22Rv1 (cell line): ENCODE results near the gene TAF3.
A peak's percentile ranks its signal among the peaks of the same experiment; 100 is the strongest.

Source experiments
- H3K27ac ChIP-seq: fragments of 450-650 bp; 2 replicates; pipeline ENCODE4 v1.5.1; 2017
- ZFX ChIP-seq: fragments of 450-650 bp; IDR thresholded peaks from 2 replicates; pipeline ENCODE4 v1.6.1; 2017; ENCODE audit warnings: antibody characterized with exemption, borderline replicate concordance
- TF ChIP-seq, protein P1 (sequence below): fragments of 450-650 bp; IDR thresholded peaks from 2 replicates; pipeline ENCODE4 v1.5.1; 2017; ENCODE audit warnings: mild to moderate bottlenecking

The TAF3 gene

DNA sequence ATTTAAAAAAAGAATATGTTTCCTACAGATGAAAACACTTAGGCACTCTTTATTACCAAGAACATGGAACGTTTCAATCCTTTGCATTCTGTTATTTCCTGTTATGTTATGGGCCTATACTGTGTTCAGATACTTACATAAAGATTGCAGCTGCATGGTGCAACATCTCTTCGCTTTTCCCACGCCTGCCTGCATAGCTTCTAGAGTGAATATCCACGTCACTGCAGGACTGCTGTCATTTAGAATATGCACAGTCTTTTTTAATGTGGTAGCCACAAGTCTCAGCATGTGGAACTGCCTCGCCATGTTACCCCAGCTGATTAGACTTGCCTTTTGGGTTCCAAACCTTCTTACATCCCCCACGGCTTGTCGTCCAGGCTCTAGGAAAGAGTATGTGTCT, 166.6 kb downstream of the TAF3 start:
- H3K27ac ChIP-seq = no peak overlapping the region
- TF ChIP-seq, protein P1, sequence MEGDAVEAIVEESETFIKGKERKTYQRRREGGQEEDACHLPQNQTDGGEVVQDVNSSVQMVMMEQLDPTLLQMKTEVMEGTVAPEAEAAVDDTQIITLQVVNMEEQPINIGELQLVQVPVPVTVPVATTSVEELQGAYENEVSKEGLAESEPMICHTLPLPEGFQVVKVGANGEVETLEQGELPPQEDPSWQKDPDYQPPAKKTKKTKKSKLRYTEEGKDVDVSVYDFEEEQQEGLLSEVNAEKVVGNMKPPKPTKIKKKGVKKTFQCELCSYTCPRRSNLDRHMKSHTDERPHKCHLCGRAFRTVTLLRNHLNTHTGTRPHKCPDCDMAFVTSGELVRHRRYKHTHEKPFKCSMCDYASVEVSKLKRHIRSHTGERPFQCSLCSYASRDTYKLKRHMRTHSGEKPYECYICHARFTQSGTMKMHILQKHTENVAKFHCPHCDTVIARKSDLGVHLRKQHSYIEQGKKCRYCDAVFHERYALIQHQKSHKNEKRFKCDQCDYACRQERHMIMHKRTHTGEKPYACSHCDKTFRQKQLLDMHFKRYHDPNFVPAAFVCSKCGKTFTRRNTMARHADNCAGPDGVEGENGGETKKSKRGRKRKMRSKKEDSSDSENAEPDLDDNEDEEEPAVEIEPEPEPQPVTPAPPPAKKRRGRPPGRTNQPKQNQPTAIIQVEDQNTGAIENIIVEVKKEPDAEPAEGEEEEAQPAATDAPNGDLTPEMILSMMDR = no peak

DNA sequence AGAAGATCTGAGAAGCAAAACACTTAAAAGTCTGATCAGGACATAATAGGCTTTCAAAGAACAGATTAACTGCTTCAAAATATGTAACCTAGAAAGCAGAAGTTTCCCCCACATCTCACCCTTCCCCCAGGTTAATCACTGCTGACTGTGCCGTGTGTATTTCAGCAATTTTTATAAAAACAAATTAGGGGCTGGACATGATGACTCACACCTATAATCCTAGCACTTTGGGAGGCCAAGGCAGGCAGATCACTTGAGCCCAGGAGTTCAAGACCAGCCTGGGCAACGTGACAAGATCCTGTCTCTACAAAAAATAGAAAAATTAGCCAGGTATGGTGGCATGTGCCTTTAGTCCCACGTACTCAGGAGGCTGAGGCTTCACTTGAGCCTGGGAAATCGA, 168.5 kb downstream of the TAF3 start:
- no peak overlapping the region for H3K27ac ChIP-seq
- no peak for TF ChIP-seq ZFX
- TF ChIP-seq, protein P1 = no peak

DNA sequence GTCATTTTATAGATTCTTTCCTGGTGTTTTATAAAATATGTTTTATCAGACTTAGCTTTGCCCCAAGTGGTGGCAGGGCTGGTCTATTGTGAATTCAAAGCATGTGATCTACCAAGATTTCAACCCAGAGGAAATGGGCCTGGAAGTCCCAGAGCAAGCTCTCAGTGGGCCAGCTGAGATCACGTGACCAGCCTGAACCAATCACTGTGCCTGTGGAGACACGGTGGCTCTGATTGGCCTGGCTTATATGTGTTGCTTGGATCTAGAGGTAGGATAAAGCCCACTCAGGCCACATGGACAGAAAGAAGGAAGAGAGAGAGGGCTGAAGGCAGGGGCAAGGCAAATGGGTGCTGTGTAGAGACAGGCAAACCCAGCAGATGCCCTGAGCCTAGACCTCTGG, 170.7 kb downstream of the TAF3 start:
- H3K27ac ChIP-seq = no peak overlapping the region
- TF ChIP-seq, protein P1 = no peak
- TF ChIP-seq ZFX = no peak

DNA sequence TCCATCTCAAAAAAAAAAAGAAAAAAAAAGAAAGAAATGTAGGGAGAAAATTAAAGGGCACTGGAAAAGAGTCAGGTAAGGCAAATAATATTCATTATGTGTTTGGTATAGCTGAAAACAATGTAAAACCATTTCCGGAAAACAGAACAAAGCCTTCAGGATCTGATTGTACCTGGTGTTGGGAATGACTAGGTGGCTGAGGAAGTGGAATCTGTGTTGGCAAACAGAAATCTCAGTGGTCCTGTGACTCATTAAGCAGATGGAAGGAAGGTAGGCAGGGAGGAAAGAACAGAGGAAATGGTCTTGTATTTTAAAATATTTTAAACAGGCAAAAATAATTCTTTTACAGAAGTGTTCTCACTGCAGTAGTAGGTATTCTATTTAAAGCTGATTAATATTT, 180.5 kb downstream of the TAF3 start:
- TF ChIP-seq, protein P1 = no peak
- TF ChIP-seq ZFX = no peak
- no peak overlapping the region for H3K27ac ChIP-seq

DNA sequence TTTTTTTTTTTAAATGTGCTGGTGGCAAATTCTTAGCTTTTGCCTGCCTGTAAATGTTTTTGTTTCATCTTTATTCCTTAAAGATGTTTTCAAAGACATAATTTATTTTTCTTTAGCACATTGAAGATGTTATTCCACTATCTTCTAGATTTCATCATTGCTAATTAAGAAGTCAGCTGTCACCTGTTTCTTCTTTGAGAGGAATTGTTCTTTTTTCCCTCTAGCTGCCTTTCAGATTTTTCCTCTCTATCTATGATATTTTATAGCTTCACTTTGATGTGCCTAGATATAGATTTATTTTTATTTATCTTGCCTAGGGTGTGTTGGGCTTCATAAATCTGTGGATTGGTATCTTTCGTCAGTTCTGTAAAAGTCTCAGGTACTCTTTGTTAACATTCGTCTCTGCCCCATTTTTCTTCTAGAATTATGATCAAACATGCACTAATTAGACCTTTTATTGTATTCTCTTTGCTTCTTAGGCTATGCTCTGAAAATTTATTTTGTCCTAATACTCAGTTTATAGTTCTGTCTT, 186.2 kb downstream of the TAF3 start:
- TF ChIP-seq ZFX = no peak
- TF ChIP-seq, protein P1 = no peak
- no peak overlapping the region for H3K27ac ChIP-seq

DNA sequence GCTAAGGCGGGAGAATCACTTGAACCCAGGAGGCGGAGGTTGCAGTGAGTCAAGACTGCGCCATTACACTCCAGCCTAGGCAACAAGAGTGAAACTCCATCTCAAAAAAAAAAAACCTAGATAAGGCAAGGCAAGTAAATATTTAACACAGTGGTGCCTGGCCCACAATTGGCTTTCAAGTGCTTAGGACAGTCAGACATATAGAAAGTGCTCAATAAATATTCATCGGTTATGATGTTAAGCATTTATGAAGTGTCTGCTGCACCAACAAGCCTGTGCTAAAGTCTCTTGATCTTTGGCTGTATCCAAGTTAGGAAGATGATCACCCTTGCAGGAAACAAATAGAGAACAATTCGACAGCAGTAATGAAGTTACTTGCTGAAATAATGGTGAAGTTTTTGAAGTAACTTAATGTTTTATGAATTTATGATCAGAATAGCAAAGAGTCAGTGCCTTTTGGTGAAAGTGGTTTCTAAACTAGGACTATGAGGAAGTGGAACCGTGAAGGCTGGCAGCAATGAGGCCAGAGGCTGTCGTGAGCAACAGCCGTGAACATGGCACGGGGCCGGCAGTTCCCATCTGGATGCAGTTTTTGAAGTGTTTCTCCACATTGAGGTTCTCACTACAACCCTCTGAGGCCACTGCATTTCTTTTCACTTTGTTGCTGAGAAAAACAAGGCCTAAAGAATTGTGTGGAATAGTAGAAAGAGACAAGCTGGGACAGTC, 188.1 kb downstream of the TAF3 start:
- H3K27ac ChIP-seq = no peak overlapping the region
- TF ChIP-seq, protein P1 = no peak
- no peak for TF ChIP-seq ZFX

DNA sequence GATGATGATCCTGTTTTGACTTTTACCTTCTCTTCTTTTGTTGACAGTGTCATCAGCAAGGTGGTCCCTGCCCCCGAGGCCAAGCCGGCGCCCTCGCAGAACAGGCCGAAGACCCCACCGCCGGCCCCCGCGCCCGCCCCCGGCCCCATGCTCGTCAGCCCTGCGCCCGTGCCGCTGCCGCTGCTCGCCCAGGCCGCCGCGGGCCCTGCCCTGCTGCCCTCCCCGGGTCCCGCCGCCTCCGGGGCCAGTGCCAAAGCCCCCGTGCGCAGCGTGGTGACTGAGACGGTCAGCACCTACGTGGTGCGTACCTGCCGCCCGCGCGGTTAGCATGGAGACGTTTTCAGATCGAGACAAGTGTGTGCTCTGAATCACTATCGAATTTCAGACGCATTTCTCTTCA, 190.7 kb downstream of the TAF3 start:
- TF ChIP-seq ZFX = no peak
- no peak overlapping the region for H3K27ac ChIP-seq

DNA sequence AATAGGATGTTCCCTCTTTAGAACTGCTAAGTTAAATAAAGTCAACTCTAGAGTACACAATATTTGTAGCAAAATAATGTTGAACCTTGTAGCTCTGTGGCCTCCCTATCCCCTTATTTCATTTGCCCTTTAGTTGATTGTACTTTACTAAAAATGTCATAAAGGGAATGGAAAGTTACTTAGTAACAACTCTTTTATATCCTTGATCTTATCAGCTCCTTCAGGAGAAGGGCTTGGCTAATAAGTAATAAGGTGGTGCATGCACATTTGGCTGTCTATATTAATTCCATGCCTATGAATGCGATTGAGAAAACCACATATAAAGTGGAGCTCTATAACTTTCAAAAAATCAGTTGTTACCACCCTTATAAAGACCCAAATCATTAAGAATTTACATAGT, 194.7 kb downstream of the TAF3 start:
- TF ChIP-seq, protein P1 = no peak
- no peak for TF ChIP-seq ZFX

More for the DNA sequence above, 194.7 kb downstream of the TAF3 start:
- peak overlapping the region; percentile 88 for H3K27ac ChIP-seq
